Fibroblast of the conjunctiva (primary cell): ENCODE data around the gene PAK4.
A peak's percentile ranks its signal among the peaks of the same experiment; 100 is the strongest.

Experiments used
- DNase-seq: peaks from one replicate; pipeline ENCODE4 v3.0.0-alpha.2; 2010; ENCODE audit warnings: low read depth

PAK4 gene

GRCh38 chr19:39180749-39181148 lies 55.2 kb downstream of the PAK4 start:
- no peak for DNase-seq

GRCh38 chr19:39181500-39182173 lies 56.1 kb downstream of the PAK4 start:
- no peak for DNase-seq

DNA sequence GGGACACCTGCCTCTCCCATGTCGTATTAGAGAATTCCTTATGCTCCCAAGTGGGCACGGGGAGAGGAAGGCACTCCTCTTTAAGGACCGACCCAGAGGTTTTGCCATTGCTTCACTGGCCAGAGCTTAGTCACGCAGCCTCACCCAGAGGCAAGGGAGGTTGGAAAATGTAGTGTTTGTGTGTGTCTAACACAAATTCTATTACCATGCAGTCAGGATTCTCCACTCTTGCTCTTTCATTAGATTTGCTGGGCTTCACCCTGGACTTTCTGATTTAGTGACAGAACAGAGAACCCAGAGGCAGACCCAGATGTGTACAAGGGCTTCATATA lies 56.6 kb downstream of the PAK4 start:
- no peak for DNase-seq

GRCh38 chr19:39183104-39183503 lies 57.5 kb downstream of the PAK4 start:
- DNase-seq = no peak

DNA sequence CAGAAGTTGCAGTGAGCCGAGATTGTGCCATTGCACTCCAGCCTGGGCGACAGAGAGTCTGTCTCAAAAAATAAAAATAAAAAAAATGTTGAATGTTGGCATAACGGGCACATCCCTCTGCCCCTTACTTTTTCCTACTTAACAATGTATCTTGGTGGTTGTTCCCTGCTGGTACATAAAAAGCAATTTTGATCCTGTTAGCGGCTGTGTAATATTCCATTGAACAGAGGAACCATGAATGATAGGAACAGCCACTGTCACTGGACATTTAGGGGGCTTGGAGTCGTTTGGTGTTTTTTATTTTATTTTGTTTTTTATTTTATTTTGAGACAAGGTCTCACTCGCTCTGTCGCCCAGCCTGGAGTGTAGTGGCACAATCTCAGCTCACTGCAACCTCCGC lies 60.8 kb downstream of the PAK4 start:
- DNase-seq = no peak

- no peak for DNase-seq
Observed at GRCh38 chr19:39187552-39187943, 62.0 kb downstream of the PAK4 start.

- DNase-seq = no peak
Observed at GRCh38 chr19:39188960-39189359, 63.4 kb downstream of the PAK4 start.

DNA sequence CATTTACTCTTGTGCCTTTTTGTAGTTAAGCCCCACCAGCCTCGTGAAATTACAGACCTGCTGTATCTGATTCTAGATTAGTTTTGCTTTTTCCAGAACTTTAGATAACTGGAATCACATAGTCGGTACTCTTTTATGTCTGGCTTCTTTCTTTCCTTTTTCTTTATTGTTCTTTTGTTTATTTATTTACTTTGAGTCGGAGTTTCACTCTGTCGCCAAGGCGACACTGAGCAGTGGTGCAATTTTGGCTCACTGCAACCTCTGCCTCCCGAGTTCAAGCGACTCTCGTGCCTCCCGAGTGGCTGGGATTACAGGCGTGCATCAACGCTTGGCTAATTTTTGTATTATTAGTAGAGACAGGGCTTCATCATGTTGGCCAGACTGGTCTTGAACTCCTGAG lies 65.2 kb downstream of the PAK4 start:
- DNase-seq = no peak

- no peak for DNase-seq
Observed at GRCh38 chr19:39192846-39193245, 67.3 kb downstream of the PAK4 start.

- no peak for DNase-seq
Observed at GRCh38 chr19:39193803-39194202, 68.2 kb downstream of the PAK4 start.

DNA sequence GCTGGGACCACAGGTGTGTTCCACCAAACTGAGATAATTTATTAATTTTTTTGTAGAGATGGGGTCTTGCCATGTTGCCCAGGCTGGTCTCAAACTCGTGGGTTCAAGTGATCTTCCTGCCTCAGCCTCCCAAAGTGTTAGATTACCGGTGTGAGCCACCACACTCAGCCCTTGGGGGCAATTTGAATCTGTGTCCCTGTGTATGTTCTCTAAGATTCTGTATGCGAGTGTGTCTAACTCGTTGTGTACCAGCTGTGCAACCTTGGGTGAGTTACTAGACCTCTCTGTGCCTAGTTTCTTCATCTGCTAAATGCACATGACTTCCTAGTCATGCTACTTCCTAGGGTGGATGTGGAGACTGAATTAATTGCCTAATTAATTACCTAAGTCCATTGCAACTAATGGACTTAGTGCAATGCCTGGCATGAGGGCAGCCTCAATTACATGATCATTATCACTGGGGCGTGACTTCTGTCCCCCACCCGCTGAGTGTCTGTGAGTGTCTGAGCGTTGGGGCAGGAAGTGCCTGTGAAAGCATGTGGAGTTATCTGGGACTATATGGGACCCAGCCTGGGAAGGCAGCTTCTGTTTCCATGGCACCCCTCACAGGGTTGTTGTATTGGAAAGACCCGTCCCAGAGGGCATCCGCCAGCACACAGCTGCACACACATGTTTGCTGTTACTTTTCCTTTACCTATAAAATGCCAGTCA lies 69.4 kb downstream of the PAK4 start:
- no peak for DNase-seq

- DNase-seq = no peak
Observed at GRCh38 chr19:39195755-39196154, 70.2 kb downstream of the PAK4 start.

DNA sequence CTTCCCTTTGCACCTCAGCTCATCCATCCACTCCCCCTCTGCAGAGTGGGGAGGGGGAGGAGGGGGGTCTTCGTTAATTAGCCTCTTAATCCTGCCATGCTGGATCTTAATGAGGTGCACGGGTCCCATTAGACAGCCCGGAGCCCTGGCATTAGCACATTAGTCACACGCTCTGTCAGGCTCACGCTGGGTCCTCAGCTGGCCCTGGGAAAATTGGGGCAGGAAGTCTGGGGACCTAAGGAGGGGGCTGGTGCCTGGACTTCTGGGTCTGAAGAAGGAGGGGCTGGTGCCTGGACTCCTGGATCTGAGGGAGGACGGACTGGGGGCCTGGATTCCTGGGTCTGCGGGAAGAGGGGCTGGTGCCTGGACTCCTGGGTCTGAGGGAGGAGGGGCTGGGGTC lies 70.7 kb downstream of the PAK4 start:
- DNase-seq = no peak

DNA sequence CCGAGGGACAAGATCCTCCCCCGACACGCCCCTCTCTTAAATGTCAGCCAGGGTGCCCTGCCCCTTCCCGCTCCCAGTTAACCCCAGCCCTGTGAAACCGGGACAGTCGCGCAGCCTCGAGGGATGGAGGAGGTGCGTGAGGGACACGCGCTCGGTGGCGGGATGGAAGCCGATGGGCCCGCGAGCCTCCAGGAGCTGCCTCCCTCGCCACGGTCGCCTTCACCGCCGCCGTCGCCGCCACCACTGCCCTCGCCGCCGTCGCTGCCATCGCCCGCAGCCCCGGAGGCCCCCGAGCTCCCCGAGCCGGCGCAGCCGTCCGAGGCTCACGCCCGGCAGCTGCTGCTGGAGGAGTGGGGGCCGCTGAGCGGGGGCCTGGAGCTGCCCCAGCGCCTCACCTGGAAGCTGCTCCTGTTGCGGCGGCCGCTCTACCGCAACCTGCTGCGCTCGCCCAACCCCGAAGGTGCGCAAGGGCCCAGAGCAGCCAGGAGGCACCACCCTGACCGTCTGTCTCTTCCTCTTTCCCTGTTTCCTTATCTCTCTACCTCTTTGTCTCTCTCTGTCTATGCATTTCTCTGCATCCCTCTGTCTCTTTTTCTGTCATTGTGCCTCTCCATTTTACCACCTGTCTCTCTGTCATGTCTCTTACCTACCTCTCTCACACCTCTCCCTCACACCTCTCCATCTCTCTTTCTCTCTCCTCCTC lies 71.4 kb downstream of the PAK4 start, which contains the start of gene NCCRP1:
TSS of gene NCCRP1 (plus strand) at position 105 of the 703 bp plus-strand sequence. CDS start at position 124, 19 bp downstream.
- DNase-seq = no peak

- DNase-seq = no peak
Observed at GRCh38 chr19:39197808-39198207, 72.2 kb downstream of the PAK4 start.

DNA sequence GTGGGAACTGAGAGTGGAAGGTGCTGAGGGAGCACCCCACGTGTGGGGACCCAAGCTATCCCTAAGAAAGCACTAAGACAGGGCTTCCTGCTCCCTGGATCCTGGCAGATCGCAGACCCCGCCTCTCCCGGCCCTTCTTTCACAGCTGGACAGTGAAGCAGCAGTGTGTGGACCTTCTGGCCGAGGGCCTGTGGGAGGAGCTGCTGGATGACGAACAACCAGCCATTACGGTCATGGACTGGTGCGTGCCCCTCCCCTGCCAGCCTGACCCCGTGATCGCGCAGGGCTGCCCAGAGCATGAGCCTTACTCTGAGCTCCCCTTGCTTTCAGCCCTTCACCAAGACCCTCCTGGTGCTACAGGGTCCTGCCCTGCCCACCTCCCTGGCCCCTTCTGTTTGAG lies 73.4 kb downstream of the PAK4 start:
- peak; percentile 13 for DNase-seq

GRCh38 chr19:39200066-39200802 lies 74.6 kb downstream of the PAK4 start:
- DNase-seq = no peak

DNA sequence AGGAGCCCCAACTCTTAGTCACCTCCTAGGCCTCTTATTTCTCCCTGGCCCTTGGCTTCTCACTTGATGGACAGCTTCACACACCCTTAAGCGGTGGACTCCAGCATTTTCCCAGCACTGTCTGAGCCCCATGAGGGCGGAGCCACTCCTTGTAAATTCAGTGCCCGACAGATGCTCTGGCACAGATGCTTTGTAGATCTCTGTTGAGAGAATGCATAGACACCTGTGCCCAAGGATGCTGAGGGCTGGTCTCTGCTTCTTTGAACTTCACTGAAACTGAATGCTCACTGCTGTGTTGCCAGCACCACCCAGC lies 75.2 kb downstream of the PAK4 start:
- no peak for DNase-seq

GRCh38 chr19:39202998-39203355 lies 77.4 kb downstream of the PAK4 start:
- DNase-seq = no peak

DNA sequence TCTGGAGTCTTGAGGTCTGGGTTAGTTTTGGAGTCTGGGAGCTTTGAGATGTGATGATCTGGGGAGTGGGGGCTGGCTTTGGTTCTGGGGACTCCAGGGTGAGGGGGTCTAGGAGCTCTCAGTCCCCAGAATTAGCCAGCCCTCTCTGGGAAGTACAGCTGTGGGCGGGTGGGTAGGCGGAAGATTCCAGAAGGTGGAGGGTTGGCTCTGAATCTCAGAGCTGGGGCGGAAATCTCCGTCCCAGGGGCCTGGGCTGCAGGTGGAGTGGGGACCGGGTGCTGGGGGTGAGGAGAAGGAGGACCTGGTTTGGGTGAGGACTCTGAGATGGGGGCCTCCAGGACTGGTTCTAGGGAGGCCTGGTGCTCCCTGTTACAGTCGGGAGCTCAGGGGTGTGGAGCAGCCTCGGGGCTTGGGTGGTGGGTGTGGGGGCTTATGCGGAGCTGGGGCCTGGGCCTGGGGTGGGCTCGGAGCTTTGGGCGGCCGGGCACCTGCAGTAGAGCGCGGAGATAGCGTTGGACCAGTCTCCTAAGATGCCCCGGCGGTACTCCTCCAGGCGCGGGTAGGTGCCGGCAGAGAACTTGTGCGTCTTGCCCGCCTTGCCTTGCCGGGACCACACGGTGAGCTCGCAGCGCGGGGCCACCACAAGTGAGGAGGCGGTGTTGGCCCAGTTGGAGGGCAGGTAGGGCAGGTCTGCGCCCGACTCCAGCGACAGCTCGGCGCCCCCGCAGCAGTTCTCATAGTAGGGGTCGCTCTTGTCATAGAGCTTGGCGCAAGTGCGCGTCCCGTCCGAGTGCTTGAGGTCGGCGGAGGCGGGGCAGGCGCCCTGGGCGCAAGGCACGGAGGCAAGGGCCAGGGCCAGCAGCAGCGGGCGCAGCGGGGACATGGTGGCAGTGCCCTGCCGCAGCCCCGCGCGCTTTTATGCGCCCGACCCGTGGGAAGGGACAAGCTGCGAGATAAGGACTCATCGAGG lies 78.1 kb downstream of the PAK4 start, which contains the start of gene SYCN:
TSS of gene SYCN (minus strand) at position 892 of the 970 bp plus-strand sequence. CDS start at position 883, 9 bp downstream.
- DNase-seq = no peak

GRCh38 chr19:39205449-39205764 lies 79.8 kb downstream of the PAK4 start:
- DNase-seq = no peak

- DNase-seq = no peak
Observed at GRCh38 chr19:39206122-39206521, 80.5 kb downstream of the PAK4 start.
